Mesothelial cell of epicardium (in vitro differentiated cells): ENCODE results near the gene CA5A. TPM values are rescaled to one million over a fixed set of nuclear protein-coding genes. Genes with fewer than 3 reads are reported as not detected.

ENCODE experiments used
- DNase-seq, 2 experiments: peaks; one replicate each; pipeline ENCODE4 v3.0.0; 2021; ENCODE audit warnings: low spot score in 2 of 2; ENCODE audit not compliant: unreplicated experiment in 2 of 2
- H3K27ac Mint-ChIP-seq: 2 replicates; pipeline ENCODE4 v1.8.0; 2021; ENCODE audit warnings: mixed read lengths
- H3K27me3 Mint-ChIP-seq: 2 replicates; pipeline ENCODE4 v1.8.0; 2021; ENCODE audit warnings: low read depth, mixed read lengths
- H3K36me3 Mint-ChIP-seq: 2 replicates; pipeline ENCODE4 v1.8.0; 2021; ENCODE audit warnings: mixed read lengths
- H3K4me1 Mint-ChIP-seq: 2 replicates; pipeline ENCODE4 v1.8.0; 2021; ENCODE audit warnings: mixed read lengths
- H3K4me3 Mint-ChIP-seq: 2 replicates; pipeline ENCODE4 v1.8.0; 2021; ENCODE audit warnings: mild to moderate bottlenecking, moderate library complexity, mixed read lengths
- H3K9me3 Mint-ChIP-seq: 2 replicates; pipeline ENCODE4 v1.8.0; 2021; ENCODE audit warnings: mixed read lengths
- CTCF ChIP-seq: fragments of 200-600 bp; sonication (generic); IDR thresholded peaks from one replicate; pipeline ENCODE4 v1.5.0; 2021; ENCODE audit warnings: antibody characterized with exemption; ENCODE audit not compliant: unreplicated experiment
- total RNA-seq: library from RNA; stranded (reverse); gene quantifications from 3 replicates; pipeline ENCODE4 v1.2.1, GENCODE V29; 2021

Gene CA5A
- total RNA-seq, 1 donor from 2014 or later: not detected

DNA sequence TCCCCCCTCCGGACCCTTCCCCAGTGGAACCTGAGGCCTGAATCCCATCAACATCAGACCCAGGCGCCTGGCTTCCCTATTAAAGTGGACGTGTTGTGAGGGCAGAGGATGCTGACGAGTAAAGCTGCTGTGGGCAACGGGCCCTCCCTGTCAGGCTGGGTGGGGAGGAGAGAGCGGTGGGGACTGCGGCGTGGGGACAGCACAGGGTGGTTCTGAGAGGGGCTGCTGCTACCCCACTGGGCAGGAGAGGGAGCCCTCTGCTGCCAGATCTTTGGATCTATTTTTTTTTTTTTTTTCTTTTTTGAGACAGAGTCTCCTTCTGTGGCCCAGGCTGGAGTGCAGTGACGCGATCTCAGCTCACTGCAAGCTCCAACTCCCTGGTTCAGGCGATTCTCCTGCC, 5.9 kb downstream of the CA5A start:
- H3K4me1 Mint-ChIP-seq: peaks cover 4% of the 10 kb centered on the region
- DNase-seq: no peak
- H3K9me3 Mint-ChIP-seq: peaks cover 4% of the 10 kb centered on the region
- H3K27ac Mint-ChIP-seq: no peak overlapping the region
- H3K4me3 Mint-ChIP-seq: no peak overlapping the region
- peak; percentile 11 for TF ChIP-seq CTCF
- H3K27me3 Mint-ChIP-seq: peaks cover 3% of the 10 kb centered on the region
- H3K36me3 Mint-ChIP-seq: no peaks in the 10 kb centered on the region

GRCh38 chr16:87929986-87930385, 6.3 kb downstream of the CA5A start:
- no peak for TF ChIP-seq CTCF
- H3K9me3 Mint-ChIP-seq: peaks cover 4% of the 10 kb centered on the region
- H3K4me3 Mint-ChIP-seq: no peak overlapping the region
- peaks cover 3% of the 10 kb centered on the region for H3K27me3 Mint-ChIP-seq
- no peak for DNase-seq
- H3K36me3 Mint-ChIP-seq: no peaks in the 10 kb centered on the region
- H3K4me1 Mint-ChIP-seq: peaks cover 9% of the 10 kb centered on the region
- H3K27ac Mint-ChIP-seq: no peak overlapping the region

GRCh38 chr16:87927195-87927562, 9.2 kb downstream of the CA5A start:
- Mint-ChIP-seq H3K36me3 (no peaks in the 10 kb centered on the region), H3K4me3 (no peak overlapping the region), H3K27ac (no peak overlapping the region), H3K9me3 (no peaks in the 10 kb centered on the region), H3K4me1 (peaks cover 16% of the 10 kb centered on the region), H3K27me3 (peaks cover 3% of the 10 kb centered on the region)
- no peak for DNase-seq
- TF ChIP-seq CTCF: no peak

DNA sequence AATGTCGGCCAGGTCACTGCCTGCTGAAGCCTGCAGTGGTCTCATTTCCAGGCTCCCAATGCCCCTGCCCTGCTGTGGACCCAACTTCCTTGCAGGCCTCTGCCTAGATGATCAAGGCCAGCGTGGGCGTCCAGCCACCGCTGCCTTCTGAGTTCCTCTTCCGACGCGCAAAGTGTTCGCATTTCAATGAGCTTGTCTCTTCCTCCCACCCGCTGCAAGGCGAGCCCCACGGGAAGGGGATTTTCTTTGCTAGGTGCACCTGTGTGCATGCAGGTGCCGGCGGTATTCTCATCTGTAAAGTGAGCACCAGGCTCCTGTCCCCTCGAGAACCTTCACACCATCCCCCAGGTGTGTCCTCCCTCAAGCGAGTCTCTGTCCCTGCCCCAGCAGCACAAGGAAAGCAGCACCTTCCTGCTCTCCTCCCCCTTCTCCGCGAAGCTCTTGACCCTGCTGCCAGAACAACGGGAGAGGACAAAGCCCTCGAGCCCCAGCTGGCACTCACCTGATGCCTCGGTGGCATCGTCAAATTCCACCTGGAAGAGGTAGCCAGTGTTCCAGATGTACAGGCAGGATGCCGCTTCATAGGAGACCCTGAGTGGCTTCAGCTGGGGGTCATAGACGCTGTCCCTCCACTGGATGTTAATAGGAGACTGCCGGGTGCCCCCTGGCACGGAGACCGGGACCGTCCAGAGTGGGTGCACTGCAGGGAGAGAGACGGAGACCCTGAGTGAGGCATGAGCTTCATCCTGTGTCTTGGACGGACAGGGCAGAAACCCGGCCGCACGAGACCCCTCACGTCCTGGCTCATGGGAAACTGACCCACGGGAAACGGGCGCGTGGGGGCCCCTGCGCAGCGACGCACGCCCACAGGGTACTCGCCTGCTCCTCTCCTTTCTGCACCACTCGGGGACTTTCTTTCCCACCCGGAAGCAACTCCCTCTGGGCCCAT, 9.8 kb downstream of the CA5A start:
- no peaks in the 10 kb centered on the region for H3K36me3 Mint-ChIP-seq
- peaks cover 3% of the 10 kb centered on the region for H3K27me3 Mint-ChIP-seq
- TF ChIP-seq CTCF: no peak
- no peak overlapping the region for H3K27ac Mint-ChIP-seq
- peaks cover 16% of the 10 kb centered on the region for H3K4me1 Mint-ChIP-seq
- no peak for DNase-seq
- H3K4me3 Mint-ChIP-seq: no peak overlapping the region
- no peaks in the 10 kb centered on the region for H3K9me3 Mint-ChIP-seq

DNA sequence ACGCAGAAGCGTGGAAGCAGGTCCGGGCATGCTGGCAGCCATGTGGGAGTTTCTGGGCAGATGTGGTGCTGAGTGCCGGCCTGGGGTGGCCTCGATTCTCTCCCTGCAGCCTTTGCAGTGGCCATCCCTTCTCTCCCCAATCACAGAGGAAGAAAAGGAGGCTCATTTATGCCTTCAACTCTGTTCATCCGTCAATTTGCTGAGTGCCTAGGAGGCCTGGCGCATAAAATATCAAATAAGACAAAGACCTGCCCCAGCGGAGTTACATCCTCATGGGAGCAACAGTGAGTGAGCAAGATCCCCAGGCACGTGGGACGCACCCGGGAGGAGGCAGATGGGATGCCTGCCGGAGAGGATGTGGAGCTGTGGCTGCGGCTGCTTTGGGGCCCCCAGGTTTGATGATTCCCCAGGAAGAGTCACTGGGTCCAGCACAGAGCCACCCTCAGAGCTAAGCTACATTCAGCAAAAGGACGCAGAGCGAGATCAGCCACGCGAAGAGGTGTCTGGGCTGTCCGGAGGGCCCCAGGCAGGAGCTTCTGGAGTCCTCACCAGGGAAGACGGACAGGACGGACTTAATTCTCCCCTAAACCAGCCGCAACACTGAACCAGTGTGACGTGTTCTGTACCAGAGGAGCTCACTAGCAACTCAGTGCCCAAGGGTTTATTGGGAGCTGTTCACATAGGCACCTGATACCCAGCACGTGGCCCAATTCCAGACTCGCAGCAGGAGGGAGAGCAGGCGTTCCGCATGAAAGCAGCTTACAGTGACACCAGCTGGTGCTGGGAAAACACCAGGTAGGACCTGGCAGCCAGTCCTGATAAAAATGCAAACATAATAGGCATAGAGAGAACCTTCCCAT, 11.3 kb downstream of the CA5A start:
- peak overlapping the region; percentile 19 for H3K27ac Mint-ChIP-seq
- no peaks in the 10 kb centered on the region for H3K36me3 Mint-ChIP-seq

More for the DNA sequence above, 11.3 kb downstream of the CA5A start:
- H3K9me3 Mint-ChIP-seq: no peaks in the 10 kb centered on the region
- TF ChIP-seq CTCF: no peak
- H3K27me3 Mint-ChIP-seq: peaks cover 3% of the 10 kb centered on the region
- H3K4me1 Mint-ChIP-seq: peaks cover 14% of the 10 kb centered on the region
- no peak for DNase-seq
- no peak overlapping the region for H3K4me3 Mint-ChIP-seq
